ENCODE results near the gene CEP131. TPM values are rescaled to one million over a fixed set of nuclear protein-coding genes. Genes with fewer than 3 reads are reported as not detected.

The CEP131 gene
- total RNA-seq, 1 donor from 2014 or later, result 6.1 TPM

DNA sequence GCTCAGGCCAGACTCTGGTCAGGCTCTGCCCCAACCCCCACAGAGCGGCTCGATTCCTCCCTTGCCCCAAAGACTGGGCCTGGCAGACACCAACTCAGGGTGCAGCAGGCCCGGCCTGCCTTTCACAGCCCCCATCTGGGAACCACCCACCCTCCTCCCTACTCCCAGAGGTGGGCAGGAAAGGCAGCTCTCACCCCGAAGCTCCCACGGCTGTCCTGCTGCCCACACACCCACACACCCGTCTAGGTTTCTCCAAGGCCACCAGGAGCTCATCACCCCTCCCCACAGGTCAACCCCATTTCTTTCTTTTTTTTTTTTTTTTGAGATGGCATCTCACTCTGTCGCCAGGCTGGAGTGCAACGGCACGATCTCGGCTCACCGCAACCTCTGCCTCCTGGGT lies 3.8 kb downstream of the CEP131 start:
- TF ChIP-seq POLR2A (IDR thresholded peaks at IDR 0.05) (no peak), POLR2AphosphoS5 (IDR thresholded peaks at IDR 0.05; ENCODE audit: insufficient read depth in 1 of 2, low read depth in 1 of 2) (no peak)
- TF ChIP-seq, protein P1, sequence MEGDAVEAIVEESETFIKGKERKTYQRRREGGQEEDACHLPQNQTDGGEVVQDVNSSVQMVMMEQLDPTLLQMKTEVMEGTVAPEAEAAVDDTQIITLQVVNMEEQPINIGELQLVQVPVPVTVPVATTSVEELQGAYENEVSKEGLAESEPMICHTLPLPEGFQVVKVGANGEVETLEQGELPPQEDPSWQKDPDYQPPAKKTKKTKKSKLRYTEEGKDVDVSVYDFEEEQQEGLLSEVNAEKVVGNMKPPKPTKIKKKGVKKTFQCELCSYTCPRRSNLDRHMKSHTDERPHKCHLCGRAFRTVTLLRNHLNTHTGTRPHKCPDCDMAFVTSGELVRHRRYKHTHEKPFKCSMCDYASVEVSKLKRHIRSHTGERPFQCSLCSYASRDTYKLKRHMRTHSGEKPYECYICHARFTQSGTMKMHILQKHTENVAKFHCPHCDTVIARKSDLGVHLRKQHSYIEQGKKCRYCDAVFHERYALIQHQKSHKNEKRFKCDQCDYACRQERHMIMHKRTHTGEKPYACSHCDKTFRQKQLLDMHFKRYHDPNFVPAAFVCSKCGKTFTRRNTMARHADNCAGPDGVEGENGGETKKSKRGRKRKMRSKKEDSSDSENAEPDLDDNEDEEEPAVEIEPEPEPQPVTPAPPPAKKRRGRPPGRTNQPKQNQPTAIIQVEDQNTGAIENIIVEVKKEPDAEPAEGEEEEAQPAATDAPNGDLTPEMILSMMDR (IDR thresholded peaks at IDR 0.05), result no peak
- no peak for DNase-seq (ENCODE audit: extremely low spot score in 2 of 2)
- Histone ChIP-seq H3K36me3 (no peaks in the 10 kb centered on the region), H3K27me3 (no peaks in the 10 kb centered on the region), H3K27ac (no peak overlapping the region), H3K4me3 (no peak overlapping the region), H3K4me1 (peaks cover 23% of the 10 kb centered on the region), H3K9me3 (no peaks in the 10 kb centered on the region)
- intact Hi-C loops (cut with DNase I), result no loop called here

DNA sequence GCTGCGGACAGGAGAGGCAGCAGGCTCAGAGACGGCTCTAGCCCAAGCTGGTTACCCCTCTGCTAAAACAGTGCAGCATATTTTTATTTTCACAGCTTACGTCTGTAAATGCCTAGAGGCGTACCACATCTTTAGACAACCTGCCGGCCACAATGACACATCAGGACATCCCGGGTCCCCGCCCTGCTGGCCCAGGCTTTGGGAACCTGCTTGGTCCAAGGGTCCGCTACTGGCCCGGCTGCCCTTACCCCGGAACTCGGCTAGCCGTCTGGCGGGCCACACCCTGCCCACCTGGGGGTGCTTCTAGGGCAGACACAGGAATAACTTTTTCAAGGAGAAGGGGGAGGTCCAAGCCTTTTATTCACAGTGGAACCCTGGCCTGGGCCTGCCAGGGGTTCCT lies 4.3 kb downstream of the CEP131 start:
- no peak for DNase-seq (ENCODE audit: extremely low spot score in 2 of 2)
- intact Hi-C loops (cut with DNase I), result no loop called here
- Histone ChIP-seq H3K4me3 (no peak overlapping the region), H3K27ac (no peak overlapping the region), H3K9me3 (no peaks in the 10 kb centered on the region), H3K4me1 (peaks cover 19% of the 10 kb centered on the region), H3K36me3 (no peaks in the 10 kb centered on the region), H3K27me3 (no peaks in the 10 kb centered on the region)
- TF ChIP-seq, protein P1 (IDR thresholded peaks at IDR 0.05), result no peak
- TF ChIP-seq POLR2A (IDR thresholded peaks at IDR 0.05), result no peak
- no peak for TF ChIP-seq POLR2AphosphoS5 (IDR thresholded peaks at IDR 0.05; ENCODE audit: insufficient read depth in 1 of 2, low read depth in 1 of 2)

DNA sequence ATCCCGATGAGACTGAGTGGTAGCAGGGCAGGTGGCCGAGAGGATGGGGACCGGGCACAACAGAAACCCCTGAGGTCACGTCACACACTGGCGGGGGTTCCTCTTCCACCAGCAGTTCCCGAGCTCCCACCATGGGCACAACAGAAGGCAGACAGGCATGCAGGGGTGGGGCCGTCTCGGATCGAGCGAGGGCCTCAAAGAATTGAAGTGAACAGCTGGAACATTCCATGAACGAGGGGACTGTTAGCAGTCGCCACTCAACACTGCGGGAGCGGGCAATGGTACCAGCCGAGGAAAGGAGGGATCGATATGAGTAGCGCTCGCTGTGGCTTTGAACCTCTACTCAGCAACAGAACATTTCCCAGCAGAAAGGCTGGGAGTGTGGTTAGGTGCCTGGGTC lies 5.3 kb downstream of the CEP131 start:
- no peaks in the 10 kb centered on the region for H3K27me3 ChIP-seq
- no peaks in the 10 kb centered on the region for H3K36me3 ChIP-seq
- TF ChIP-seq POLR2A (IDR thresholded peaks at IDR 0.05) (no peak), POLR2AphosphoS5 (IDR thresholded peaks at IDR 0.05; ENCODE audit: insufficient read depth in 1 of 2, low read depth in 1 of 2) (no peak)
- TF ChIP-seq, protein P1 (IDR thresholded peaks at IDR 0.05), result no peak
- no peak overlapping the region for H3K27ac ChIP-seq
- intact Hi-C loops (cut with DNase I), result no loop called here
- H3K4me3 ChIP-seq, result no peak overlapping the region
- H3K4me1 ChIP-seq, result peaks cover 14% of the 10 kb centered on the region
- no peak for DNase-seq (ENCODE audit: extremely low spot score in 2 of 2)
- no peaks in the 10 kb centered on the region for H3K9me3 ChIP-seq

DNA sequence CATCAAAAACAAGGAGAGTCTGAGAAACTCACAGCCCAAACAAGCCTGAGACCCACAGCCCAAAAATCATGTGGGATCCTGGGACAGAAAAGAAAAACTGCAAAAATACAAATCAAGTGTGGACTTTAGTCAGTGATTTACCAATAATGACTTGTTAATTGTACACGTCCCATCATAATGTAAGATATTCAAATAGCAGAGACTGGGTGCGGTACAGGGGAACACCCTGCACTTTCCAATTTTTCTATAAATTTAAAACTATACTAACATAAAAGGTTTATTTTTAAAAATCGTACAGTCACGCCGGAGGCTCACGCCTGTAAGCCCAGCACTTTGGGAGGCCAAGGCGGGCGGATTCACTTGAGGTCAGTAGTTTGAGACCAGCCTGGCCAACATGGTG lies 8.8 kb downstream of the CEP131 start:
- H3K9me3 ChIP-seq, result no peaks in the 10 kb centered on the region
- intact Hi-C loops (cut with DNase I), result loop anchor here (1.0 kb wide), 1 partner anchor 24 kb away; no protein-coding TSS in a partner anchor

DNA sequence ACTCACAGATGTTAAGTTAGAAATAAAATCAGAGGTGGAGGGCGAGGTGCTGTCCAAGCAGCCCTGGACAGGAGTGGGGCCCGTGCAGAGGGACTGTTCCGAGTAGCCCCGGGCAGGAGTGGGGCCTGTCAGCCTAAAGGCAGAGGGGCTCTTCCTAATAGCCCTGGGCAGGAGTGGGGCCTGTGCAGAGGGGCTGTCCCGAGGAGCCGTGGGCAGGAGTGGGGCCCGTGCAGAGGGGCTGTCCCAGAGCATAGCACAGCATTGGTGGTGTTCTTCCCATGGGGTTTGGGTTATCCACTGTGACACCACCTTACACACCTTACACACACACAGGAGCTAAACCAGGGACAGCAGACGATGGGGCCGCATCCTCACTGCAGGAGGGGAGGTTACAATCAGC lies 10.4 kb downstream of the CEP131 start:
- H3K4me1 ChIP-seq, result no peaks in the 10 kb centered on the region
- H3K27me3 ChIP-seq, result no peaks in the 10 kb centered on the region
- intact Hi-C loops (cut with DNase I), result no loop called here
- no peak for DNase-seq (ENCODE audit: extremely low spot score in 2 of 2)
- H3K36me3 ChIP-seq, result peaks cover 0 to 6% of the 10 kb centered on the region in 2 donors
- no peak overlapping the region for H3K4me3 ChIP-seq
- TF ChIP-seq, protein P1 (IDR thresholded peaks at IDR 0.05), result no peak
- TF ChIP-seq POLR2AphosphoS5 (IDR thresholded peaks at IDR 0.05; ENCODE audit: insufficient read depth in 1 of 2, low read depth in 1 of 2) (no peak), POLR2A (IDR thresholded peaks at IDR 0.05) (no peak)
- no peak overlapping the region for H3K27ac ChIP-seq
- no peaks in the 10 kb centered on the region for H3K9me3 ChIP-seq

More for the DNA sequence above, 8.8 kb downstream of the CEP131 start:
- no peak overlapping the region for H3K4me3 ChIP-seq
- TF ChIP-seq POLR2A (IDR thresholded peaks at IDR 0.05), result no peak
- TF ChIP-seq, protein P1 (IDR thresholded peaks at IDR 0.05), result no peak
- TF ChIP-seq POLR2AphosphoS5 (IDR thresholded peaks at IDR 0.05; ENCODE audit: insufficient read depth in 1 of 2, low read depth in 1 of 2), result no peak
- no peak overlapping the region for H3K27ac ChIP-seq
- no peaks in the 10 kb centered on the region for H3K4me1 ChIP-seq
- no peak for DNase-seq (ENCODE audit: extremely low spot score in 2 of 2)
- no peaks in the 10 kb centered on the region for H3K36me3 ChIP-seq
- H3K27me3 ChIP-seq, result no peaks in the 10 kb centered on the region

Data from vagina (tissue), 2 donors.